MG63 (cell line): ENCODE measurements around the gene COTL1. TPM values are rescaled to one million over a fixed set of nuclear protein-coding genes. Genes with fewer than 3 reads are reported as not detected.
A peak's percentile ranks its signal among the peaks of the same experiment; 100 is the strongest.

ENCODE experiments used
- DNase-seq: peaks from one replicate; pipeline ENCODE4 v3.0.0-alpha.2; 2020
- H3K27me3 ChIP-seq: fragments of 250-450 bp; sonication (Bioruptor Pico); 2 replicates; pipeline ENCODE4 v1.5.1; 2020; ENCODE audit warnings: mild to moderate bottlenecking, moderate library complexity
- H3K36me3 ChIP-seq: fragments of 250-450 bp; sonication (Bioruptor Pico); 2 replicates; pipeline ENCODE4 v1.5.1; 2020; ENCODE audit warnings: mild to moderate bottlenecking, moderate library complexity
- H3K4me3 ChIP-seq: fragments of 250-450 bp; sonication (Bioruptor Pico); 2 replicates; pipeline ENCODE4 v1.5.1; 2020; ENCODE audit warnings: mild to moderate bottlenecking, moderate library complexity
- H3K9me3 ChIP-seq: fragments of 250-450 bp; sonication (Bioruptor Pico); 2 replicates; pipeline ENCODE4 v1.5.1; 2020; ENCODE audit warnings: mild to moderate bottlenecking, moderate library complexity
- total RNA-seq: library from RNA; depleted of rRNA; stranded (reverse); fragments of >200 nt; shearing (Covaris generic); gene quantifications from 2 replicates; pipeline ENCODE4 v1.2.3, GENCODE V29; 2014; ENCODE audit warnings: low replicate concordance; rRNA removed

The COTL1 gene, protein sequence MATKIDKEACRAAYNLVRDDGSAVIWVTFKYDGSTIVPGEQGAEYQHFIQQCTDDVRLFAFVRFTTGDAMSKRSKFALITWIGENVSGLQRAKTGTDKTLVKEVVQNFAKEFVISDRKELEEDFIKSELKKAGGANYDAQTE
- 172 and 175 TPM in 2 replicates for total RNA-seq

DNA sequence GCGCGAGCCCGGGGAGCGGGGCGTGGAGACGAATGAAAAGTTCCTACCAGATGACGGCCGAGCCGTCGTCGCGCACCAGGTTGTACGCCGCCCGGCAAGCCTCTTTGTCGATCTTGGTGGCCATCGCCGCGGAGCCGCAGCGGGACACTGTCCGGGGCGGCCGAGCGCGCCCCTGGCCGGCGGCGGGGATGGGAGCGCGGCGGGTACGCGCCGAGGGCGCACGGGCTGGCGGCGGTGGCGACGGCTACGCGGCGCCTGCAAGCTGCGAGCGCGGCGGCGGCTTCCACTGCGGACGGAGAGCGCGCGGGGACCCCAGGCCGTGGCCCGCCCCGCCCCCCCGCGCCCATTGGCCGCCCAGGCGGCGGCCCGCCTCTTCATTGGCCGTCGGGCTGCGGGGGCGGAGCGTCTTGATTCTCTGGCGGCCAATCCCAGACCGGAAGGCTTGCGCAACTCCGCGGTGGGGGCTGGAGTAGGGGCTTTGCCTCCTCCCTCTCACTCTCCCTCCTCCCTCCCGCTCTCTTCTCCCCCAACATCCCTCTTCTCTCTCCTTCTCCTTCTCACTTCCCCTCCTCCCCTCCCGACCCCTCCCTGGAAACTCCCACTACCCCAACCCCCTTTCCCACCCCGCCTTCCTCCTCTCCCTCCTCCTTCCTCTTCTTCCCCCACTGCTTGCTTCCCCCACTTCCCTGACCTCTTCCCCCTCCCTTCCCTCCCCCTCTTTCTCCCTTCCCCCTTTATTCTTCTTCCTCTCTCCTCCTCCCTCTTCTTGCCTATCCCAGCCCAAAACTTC, at the start of gene COTL1:
TSS of gene COTL1 (minus strand) at position 288 of the 790 bp plus-strand sequence. CDS start at position 124, 164 bp downstream.
- Histone ChIP-seq H3K9me3 (no peaks in the 10 kb centered on the region), H3K4me3 (peak within 1 kb of the TSS; percentile 80)

DNA sequence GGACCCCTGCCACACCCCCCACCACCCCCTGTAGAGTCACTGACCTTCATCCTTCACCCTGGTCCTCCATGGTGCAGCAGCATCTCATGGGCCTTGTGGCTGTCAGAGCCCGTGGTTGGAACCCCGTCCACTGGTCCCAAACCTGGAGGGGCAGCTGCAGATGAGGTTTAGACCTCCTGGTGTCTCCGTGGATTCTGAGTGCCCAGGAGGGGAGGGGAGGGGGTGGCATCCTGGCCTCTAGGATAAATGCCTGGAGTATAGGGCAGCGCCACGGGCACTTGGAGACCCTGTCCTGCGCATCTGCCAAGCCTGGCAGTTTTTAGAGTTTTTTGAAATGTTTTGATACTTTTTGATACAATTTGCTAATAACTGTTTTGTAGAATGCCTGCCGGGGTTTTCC, 48.0 kb upstream of the COTL1 start:
- no peaks in the 10 kb centered on the region for H3K9me3 ChIP-seq
- no peak overlapping the region for H3K4me3 ChIP-seq
- H3K36me3 ChIP-seq = no peaks in the 10 kb centered on the region; the same call in 1 of the 2 replicates
- H3K27me3 ChIP-seq = no peaks in the 10 kb centered on the region
- no peak for DNase-seq

More for the DNA sequence above, at the start of gene COTL1:
- H3K27me3 ChIP-seq = no peaks in the 10 kb centered on the region
- peak; percentile 96 for DNase-seq
- peaks cover 22% of the 10 kb centered on the region for H3K36me3 ChIP-seq

DNA sequence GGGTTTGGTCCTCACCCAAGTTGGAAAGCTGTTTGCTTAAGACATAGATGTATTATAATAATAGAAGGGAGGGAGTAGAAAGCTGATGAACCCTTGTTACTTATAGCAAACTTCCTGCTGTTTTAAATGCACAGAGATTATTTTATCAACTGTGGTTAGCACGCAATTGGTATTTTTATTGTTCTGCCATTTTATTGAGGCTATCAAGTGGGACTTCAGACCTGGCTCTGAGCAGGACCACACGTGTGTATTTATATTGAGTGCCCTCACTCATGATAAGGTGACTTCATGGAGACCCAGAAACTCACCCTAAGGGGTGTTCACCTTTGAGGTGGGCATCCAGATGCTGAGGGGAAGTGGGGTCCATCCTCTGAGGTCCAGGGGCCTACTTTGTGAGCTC, 47.5 kb upstream of the COTL1 start:
- H3K9me3 ChIP-seq = no peaks in the 10 kb centered on the region
- DNase-seq = no peak
- H3K4me3 ChIP-seq = no peak overlapping the region

DNA sequence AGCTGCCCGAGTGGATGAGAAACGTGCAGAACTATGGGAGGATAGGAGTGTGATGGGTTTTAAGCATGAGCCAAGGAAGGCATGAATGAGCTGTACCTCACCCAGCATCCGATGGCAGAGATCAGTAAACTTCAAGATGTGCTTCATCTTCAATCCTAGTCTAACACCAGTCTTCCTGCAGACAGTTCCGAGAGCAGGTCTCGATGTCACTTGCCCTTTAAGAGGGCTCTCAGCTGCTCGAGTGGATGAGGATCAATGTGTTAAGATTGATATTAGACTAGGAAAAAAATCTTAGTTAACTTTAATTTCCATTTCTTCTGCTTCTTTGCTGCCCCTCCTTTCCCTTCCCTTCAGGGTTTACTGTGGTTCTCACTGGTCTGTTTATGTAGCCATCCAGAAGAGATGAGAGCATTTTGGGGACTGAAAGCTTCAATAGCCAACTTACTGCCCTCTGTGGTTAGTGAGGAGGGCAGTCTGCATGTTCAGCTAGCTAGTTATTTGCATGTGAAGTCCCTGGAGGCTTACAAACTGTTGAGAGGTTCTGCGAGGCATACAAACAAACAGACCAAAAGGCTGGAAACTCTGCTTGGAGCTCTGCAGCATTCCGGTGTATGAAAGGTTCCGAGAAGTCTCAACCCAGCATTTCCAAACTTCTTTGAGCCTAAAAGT, 45.7 kb upstream of the COTL1 start:
- Histone ChIP-seq H3K27me3 (no peaks in the 10 kb centered on the region), H3K36me3 (no peaks in the 10 kb centered on the region; the same call in 1 of the 2 replicates), H3K9me3 (no peaks in the 10 kb centered on the region), H3K4me3 (no peak overlapping the region)
- no peak for DNase-seq

More for the DNA sequence above, 47.5 kb upstream of the COTL1 start:
- H3K27me3 ChIP-seq = no peaks in the 10 kb centered on the region
- no peaks in the 10 kb centered on the region; the same call in 1 of the 2 replicates for H3K36me3 ChIP-seq

DNA sequence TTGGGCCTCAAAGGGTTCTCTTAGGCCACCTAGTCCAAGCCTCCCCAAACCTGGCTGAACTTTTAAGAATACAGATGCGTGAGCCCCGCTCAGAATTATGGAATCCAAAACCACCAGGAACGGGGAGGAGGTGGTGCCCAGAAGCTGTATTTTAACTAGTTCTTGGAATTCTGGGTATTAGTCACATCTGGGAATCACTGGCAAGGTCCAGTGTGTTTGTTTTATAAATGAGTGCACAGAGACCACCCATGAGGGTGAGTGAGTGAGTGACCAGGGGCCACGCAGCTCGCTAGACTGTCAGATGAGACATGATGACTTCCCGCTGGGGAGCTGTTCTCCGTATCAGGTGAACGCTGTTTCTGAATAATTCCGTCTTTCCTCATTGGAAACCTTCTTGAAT, 44.6 kb upstream of the COTL1 start:
- no peaks in the 10 kb centered on the region for H3K9me3 ChIP-seq
- no peak for DNase-seq
- H3K36me3 ChIP-seq = no peaks in the 10 kb centered on the region; the same call in none of the 2 replicates
- H3K4me3 ChIP-seq = no peak overlapping the region
- H3K27me3 ChIP-seq = no peaks in the 10 kb centered on the region

DNA sequence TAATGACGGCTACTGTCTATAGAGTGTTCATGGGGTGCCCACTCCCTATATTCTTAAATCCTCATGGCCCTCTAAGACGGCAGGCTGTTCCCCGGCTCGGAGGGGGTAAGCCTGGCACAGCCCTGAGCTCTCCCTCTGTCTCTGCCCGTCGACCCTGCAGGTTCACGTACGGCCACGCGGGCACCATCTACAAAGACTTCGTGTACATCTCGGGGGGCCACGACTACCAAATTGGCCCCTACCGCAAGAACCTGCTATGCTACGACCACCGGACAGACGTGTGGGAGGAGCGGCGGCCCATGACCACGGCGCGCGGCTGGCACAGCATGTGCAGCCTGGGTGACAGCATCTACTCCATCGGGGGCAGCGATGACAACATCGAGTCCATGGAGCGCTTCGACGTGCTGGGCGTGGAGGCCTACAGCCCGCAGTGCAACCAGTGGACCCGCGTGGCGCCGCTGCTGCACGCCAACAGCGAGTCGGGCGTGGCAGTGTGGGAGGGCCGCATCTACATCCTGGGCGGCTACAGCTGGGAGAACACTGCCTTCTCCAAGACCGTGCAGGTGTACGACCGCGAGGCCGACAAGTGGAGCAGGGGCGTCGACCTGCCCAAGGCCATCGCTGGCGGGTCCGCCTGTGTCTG, 43.7 kb upstream of the COTL1 start:
- Histone ChIP-seq H3K9me3 (no peaks in the 10 kb centered on the region), H3K27me3 (no peaks in the 10 kb centered on the region), H3K36me3 (no peaks in the 10 kb centered on the region; the same call in none of the 2 replicates), H3K4me3 (no peak overlapping the region)
- DNase-seq = no peak

DNA sequence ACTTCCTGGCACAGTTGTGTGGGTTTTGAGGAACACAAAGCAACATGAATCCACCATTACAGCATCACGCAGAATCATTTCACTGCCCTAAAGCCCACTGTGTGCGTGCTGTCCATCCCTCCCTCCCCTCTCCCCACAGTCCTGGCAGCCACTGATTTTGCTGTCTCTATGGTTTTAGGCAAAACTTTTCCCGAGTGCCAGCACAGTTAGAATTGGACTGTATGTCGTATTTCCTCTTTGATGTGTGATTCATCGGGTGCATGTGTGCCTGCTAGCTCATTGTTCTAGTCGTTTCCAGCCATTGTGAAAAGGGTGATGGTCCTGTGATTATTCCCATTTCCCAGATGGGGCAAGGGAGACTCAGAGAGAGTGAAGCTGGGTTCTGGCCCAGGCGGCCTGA, 43.1 kb upstream of the COTL1 start:
- H3K36me3 ChIP-seq = no peaks in the 10 kb centered on the region; the same call in none of the 2 replicates
- no peak for DNase-seq

DNA sequence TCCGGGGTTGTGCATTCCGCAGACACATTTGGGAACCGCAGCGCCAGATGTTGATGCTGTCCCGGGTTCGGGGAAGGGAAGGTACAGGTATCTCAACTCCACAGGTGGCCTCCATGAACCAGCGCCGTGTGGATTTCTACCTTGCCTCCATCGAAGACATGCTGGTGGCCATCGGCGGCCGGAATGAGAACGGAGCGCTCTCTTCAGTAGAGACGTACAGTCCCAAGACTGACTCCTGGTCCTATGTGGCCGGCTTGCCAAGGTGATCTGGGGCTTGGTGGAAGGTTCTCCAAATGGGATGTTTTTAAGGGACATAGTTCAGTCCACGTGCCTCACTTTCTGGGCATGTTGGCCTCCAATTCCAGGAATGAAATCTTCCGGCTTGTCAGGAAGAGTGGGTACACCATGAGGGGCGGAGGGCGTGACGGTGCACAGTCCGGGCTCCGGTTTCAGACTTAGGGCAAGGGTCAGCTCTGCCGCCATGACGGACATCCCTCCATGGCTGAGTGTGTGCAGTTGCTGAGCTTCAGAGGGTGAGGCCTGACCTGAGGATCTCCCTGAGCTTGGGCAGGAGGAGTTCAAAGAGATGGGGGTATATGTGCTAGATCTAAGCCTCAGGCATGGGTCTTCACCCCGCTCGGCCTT, 41.9 kb upstream of the COTL1 start:
- Histone ChIP-seq H3K9me3 (no peaks in the 10 kb centered on the region), H3K4me3 (no peak overlapping the region), H3K36me3 (no peaks in the 10 kb centered on the region; the same call in none of the 2 replicates), H3K27me3 (no peaks in the 10 kb centered on the region)
- no peak for DNase-seq

More for the DNA sequence above, 43.1 kb upstream of the COTL1 start:
- no peaks in the 10 kb centered on the region for H3K9me3 ChIP-seq
- H3K27me3 ChIP-seq = no peaks in the 10 kb centered on the region
- H3K4me3 ChIP-seq = no peak overlapping the region

DNA sequence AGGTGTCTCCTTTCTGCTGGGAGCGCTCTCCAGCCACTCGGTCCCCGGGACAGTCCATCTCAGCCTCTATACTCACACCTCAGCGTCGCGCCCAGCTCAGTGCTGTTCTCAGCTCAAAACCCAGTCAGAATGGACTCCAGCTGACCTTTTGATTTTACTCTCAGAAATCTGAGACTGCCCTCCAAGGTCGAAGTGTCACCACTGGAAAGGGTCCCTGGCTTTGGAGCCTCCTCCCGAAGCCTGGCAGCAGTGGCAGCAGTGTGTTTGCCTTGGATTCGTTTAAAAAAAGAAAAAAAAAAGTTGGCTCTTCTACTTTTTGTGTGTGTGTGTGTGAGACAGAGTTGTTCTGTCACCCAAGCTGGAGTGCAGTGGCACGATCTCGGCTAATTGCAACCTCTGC, 40.8 kb upstream of the COTL1 start:
- DNase-seq = no peak
- Histone ChIP-seq H3K4me3 (no peak overlapping the region), H3K27me3 (no peaks in the 10 kb centered on the region), H3K36me3 (no peaks in the 10 kb centered on the region; the same call in none of the 2 replicates), H3K9me3 (no peaks in the 10 kb centered on the region)

DNA sequence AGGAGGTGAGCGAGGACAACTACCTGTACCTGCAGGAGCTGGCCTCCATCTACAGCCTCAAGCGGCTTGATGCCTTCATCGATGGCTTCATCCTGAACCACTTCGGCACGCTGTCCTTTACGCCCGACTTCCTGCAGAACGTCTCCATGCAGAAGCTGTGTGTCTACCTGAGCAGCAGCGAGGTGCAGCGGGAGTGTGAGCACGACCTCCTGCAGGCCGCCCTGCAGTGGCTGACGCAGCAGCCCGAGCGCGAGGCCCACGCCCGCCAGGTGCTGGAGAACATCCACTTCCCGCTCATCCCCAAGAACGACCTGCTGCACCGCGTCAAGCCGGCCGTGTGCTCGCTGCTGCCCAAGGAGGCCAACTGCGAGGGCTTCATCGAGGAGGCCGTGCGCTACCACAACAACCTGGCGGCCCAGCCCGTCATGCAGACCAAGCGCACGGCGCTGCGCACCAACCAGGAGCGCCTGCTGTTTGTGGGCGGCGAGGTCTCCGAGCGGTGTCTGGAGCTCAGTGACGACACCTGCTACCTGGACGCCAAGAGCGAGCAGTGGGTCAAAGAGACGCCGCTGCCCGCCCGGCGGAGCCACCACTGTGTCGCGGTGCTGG, 39.5 kb upstream of the COTL1 start:
- Histone ChIP-seq H3K27me3 (no peaks in the 10 kb centered on the region), H3K4me3 (no peak overlapping the region), H3K36me3 (no peaks in the 10 kb centered on the region; the same call in none of the 2 replicates), H3K9me3 (no peaks in the 10 kb centered on the region)
- no peak for DNase-seq

DNA sequence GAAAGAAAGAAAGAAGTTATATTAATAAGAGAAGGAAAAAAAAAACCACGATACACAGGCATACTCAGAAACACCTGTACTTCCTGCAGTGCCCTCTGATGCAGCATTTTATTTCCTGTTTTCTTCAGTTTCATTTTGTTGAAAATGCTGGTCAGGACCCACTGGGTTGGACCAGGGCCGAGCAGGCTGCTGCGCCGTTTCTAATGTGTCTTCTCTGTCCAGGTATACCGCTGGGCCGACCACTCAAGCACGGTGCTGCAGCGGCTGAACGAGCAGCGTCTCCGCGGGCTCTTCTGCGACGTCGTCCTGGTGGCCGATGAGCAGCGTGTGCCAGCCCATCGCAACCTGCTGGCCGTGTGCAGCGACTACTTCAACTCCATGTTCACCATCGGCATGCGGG, 38.8 kb upstream of the COTL1 start:
- no peak overlapping the region for H3K4me3 ChIP-seq
- H3K9me3 ChIP-seq = no peaks in the 10 kb centered on the region
- H3K36me3 ChIP-seq = no peaks in the 10 kb centered on the region; the same call in none of the 2 replicates
- DNase-seq = no peak
- H3K27me3 ChIP-seq = no peaks in the 10 kb centered on the region

DNA sequence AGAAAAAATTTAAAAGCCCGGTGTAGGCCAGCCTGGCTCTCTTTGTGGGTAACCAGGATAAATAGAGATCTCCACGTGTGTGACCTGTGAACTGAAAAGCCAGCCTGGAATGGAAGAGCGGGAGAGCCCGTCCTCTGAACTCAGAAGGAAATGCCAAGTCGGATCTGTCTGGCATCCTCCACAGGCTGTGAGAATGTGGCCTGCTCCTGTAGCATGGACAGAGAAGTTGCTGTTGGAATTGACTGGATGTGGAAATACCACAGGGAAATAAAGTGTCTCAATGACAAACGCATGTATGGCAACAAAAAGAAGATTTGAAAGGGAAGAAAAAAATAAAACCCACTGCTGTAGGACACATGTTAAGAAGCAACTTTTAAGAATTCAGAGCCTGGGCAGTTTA, 37.1 kb upstream of the COTL1 start:
- DNase-seq = no peak
- no peak overlapping the region for H3K4me3 ChIP-seq
- no peaks in the 10 kb centered on the region for H3K9me3 ChIP-seq
- H3K36me3 ChIP-seq = no peaks in the 10 kb centered on the region; the same call in none of the 2 replicates
- H3K27me3 ChIP-seq = no peaks in the 10 kb centered on the region

DNA sequence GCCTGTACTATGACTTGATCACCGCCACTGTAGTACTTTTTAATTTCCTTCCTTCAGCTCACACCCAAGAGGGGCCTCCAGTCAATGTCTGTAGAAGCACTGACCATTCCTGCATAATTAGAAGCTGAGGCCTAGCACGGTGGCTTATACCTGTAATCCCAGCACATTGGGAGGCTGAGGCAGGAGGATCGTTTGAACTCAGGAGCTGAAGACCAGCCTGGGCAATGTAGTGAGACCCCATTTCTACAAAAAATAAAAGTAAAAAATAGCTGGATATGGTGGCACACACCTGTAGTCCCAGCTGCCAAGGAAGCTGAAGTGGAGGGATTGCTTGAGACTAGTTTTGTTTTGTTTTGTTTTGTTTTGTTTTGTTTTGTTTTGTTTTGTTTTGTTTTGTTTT, 36.4 kb upstream of the COTL1 start:
- H3K4me3 ChIP-seq = no peak overlapping the region
- H3K9me3 ChIP-seq = no peaks in the 10 kb centered on the region
- DNase-seq = no peak
- no peaks in the 10 kb centered on the region for H3K27me3 ChIP-seq
- H3K36me3 ChIP-seq = no peaks in the 10 kb centered on the region; the same call in none of the 2 replicates

DNA sequence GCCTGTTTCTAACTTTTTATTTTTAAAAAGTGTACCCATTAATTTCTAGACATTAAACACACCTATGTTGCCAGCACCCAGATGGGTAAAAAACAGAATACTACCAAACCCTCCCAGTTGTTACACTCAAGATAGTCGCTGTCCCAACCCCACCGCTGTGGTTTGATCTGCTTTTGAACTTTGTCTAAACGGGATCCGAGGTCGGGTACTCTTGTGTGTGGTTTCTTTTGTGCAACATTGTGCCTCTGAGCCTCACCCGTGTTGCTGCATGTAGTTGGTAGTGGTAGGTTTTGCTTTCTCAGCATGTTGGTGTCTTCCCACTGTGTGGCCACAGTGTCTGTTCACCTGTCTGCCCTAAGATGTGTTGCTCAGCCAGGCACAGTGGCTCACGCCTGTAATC, 34.7 kb upstream of the COTL1 start:
- H3K9me3 ChIP-seq = no peaks in the 10 kb centered on the region

DNA sequence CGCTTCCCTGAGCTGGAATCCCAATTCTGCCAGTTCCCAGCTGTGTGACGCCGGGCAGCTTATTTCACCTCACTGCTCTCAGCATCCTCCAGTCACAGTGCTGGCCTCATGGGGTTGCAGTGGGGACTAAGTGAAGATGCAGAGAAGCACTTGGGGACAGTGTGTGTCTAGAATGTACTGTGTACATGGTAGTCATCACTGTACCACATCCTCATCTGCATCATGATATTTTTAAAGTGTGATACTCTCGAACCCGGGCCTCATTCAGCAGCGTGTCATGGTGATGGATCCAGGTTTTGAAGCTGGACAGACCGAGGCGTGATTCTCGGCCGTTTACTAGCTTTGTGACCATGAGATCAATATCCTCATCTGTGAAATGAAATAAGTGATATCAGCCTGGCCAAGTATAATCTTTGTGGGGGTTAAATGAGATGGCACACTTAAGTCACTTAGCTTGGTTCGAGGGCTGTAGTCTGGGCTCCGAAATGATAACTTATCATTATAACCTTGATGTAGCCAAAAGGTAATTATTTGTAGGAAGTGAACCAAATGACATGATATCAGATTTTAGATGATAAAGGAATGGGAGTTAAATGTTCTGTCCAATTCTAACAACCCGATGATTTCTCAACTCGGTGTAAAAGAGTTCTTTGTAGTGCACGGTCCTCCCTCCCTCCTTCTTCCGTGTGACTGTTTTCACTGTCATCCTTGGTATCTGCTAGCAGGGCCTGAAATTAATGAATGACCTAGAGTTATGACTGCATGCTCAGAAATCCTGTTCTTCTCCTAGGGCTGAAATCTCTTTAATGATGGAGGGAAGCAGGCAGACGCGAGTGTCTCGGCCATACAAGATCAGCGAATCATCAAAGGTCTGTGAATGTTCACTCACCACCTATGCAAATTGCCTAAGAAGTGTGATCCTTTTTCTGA, 32.4 kb upstream of the COTL1 start:
- no peaks in the 10 kb centered on the region; the same call in 1 of the 2 replicates for H3K36me3 ChIP-seq
- H3K9me3 ChIP-seq = no peaks in the 10 kb centered on the region
- H3K27me3 ChIP-seq = no peaks in the 10 kb centered on the region
- no peak overlapping the region for H3K4me3 ChIP-seq
- DNase-seq = no peak

More for the DNA sequence above, 34.7 kb upstream of the COTL1 start:
- Histone ChIP-seq H3K4me3 (no peak overlapping the region), H3K27me3 (no peaks in the 10 kb centered on the region), H3K36me3 (no peaks in the 10 kb centered on the region; the same call in none of the 2 replicates)
- DNase-seq = no peak
